ENCODE data around the gene SLC6A18. TPM values are rescaled to one million over a fixed set of nuclear protein-coding genes. Genes with fewer than 3 reads are reported as not detected.

The SLC6A18 gene
- total and polyA plus RNA-seq, 2 of the 4 experiments (the other 2 are of a cell fraction) = not detected

DNA sequence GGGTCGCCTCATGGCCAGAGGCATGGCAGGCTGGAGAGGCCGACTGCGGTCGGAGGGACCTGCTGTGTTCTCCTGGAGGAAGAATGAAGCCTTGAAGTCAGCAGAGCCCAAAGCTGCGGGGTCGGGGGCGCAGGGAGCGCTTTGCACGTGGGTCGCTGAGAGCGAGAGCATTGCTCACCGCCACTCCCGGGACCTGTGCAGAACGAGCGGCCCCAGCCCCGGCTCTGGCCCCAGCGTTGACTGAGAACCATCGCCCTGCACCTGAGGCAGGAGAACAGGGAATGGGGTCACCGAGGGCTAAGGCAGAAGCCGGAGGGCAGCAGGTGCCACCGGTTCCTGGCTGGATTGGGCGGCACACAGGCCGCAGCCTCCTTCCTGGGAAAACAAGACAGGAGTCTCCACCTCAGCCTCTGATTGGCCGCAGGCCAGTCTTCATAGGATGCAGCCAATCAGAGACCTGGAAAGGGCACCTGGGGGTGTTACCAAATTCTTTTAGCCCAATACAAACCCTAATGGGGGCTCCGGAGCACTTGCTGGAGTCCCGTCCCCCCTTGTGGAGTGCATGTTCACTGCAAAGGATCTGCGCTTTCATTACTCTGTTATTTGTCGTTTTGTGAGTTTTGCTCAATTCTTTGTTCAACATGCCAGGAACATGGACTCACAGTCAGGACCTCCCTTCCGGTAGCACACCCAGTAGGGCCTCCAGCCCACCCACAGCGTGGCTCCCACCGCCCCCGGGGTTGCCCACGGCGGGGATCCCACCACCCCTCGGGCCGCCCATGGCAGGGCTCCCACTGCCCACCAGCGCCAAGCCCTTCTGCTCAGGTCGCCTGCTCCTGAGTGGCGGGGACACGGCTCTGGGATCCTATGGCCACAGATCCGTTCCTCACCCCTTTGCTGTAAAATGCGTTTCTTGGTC, 48.4 kb upstream of the SLC6A18 start (continued):
- no peak for TF ChIP-seq BHLHE40 (IDR thresholded peaks at IDR 0.05; ENCODE audit: low read depth, low read length)

GRCh38 chr5:1177826-1178528, 47.2 kb upstream of the SLC6A18 start:
- Histone ChIP-seq H3K9me3 (ENCODE audit: control insufficient read depth, insufficient read depth, low read length) (peaks cover 2% of the 10 kb centered on the region; the same call in 1 of the 2 replicates), H3K36me3 (ENCODE audit: control insufficient read depth, insufficient read depth, low read length) (no peaks in the 10 kb centered on the region)
- dilution Hi-C loops (cut with HindIII; ENCODE audit: low sequenced_read_pairs, unreplicated experiment) = no loop called here

More at GRCh38 chr5:1177826-1178528, 47.2 kb upstream of the SLC6A18 start:
- in situ Hi-C loops (cut with MboI; ENCODE audit: low sequenced_read_pairs) = loop anchor here (10.0 kb wide), 1 partner anchor 243 kb away; no protein-coding TSS in a partner anchor
- Histone ChIP-seq H3K56ac (ENCODE audit: extremely low read depth, insufficient read depth, low read length) (no peak overlapping the region), H2BK20ac (ENCODE audit: low read depth, low read length) (no peak overlapping the region), H3K27me3 (ENCODE audit: control insufficient read depth, insufficient read depth, low read length) (peaks cover 14% of the 10 kb centered on the region; the same call in 1 of the 2 replicates), H4K8ac (ENCODE audit: low read depth in 2 of 2, low read length in 2 of 2) (no peak overlapping the region), H2BK120ac (ENCODE audit: low read depth, low read length) (no peak overlapping the region), H3K9ac (ENCODE audit: low read depth, low read length) (no peak overlapping the region), H2BK5ac (ENCODE audit: low read depth, low read length, poor library complexity, severe bottlenecking) (no peak overlapping the region), H3K4ac (ENCODE audit: low read depth, low read length) (no peak overlapping the region), H2BK15ac (ENCODE audit: low read depth, low read length) (no peak overlapping the region), H3K4me1 (ENCODE audit: control insufficient read depth, insufficient read depth, low read length) (no peaks in the 10 kb centered on the region), H2AFZ (replicated peaks; ENCODE audit: low read length, poor library complexity) (no peak overlapping the region), H4K5ac (ENCODE audit: low read depth, low read length) (no peak overlapping the region), H3K23ac (ENCODE audit: low read depth, low read length) (no peak overlapping the region), H3K14ac (replicated peaks; ENCODE audit: low read depth, low read length) (no peak overlapping the region), H3K9me1 (ENCODE audit: insufficient read depth, low read length) (no peaks in the 10 kb centered on the region), H4K91ac (ENCODE audit: insufficient read depth, low read depth, low read length) (no peak overlapping the region), H3K27ac (ENCODE audit: insufficient read depth, low read length) (no peak overlapping the region), H2AK5ac (ENCODE audit: low read depth, low read length) (no peak overlapping the region), H3K79me1 (ENCODE audit: low read depth in 1 of 2, low read length in 2 of 2) (no peaks in the 10 kb centered on the region), H3K4me2 (ENCODE audit: low read depth, low read length) (no peak overlapping the region), H3K4me3 (ENCODE audit: insufficient read depth, low read depth, low read length) (no peak overlapping the region), H3K18ac (ENCODE audit: low read depth, low read length) (no peak overlapping the region), H4K20me1 (ENCODE audit: insufficient read depth, low read length) (no peaks in the 10 kb centered on the region), H2AK9ac (replicated peaks; ENCODE audit: low read depth, low read length, poor library complexity) (no peak overlapping the region)
- DNase-seq = no peak
- intact Hi-C loops (cut with micrococcal nuclease) = no loop called here
- 80% methylated on average over 15 of the region's 30 CpGs; no CpG with 5 or more reads in 1 of the 2 experiments for WGBS, 2 experiments (ENCODE audit: extremely low coverage in 2 of 2, insufficient read length in 1 of 2)
- ATAC-seq (ENCODE audit: low read depth) = no peak
- ChIA-PET POLR2A (ENCODE audit: unreplicated experiment) (no interaction called here), CTCF (no interaction called here)
- no TSS peak for BruUV-seq (replicated peaks)
- no peak for TF ChIP-seq MAFK (IDR thresholded peaks at IDR 0.05; ENCODE audit: low read depth, low read length)
- no peak for TF ChIP-seq CTCF (conservative IDR thresholded peaks at IDR 0.05; ENCODE audit: low read depth, low read length)
- no peak for TF ChIP-seq SMC3 (IDR thresholded peaks at IDR 0.05; ENCODE audit: low read depth, low read length)
- TF ChIP-seq USF2 (IDR thresholded peaks at IDR 0.05; ENCODE audit: low read depth, low read length) = no peak
- TF ChIP-seq RCOR1 (IDR thresholded peaks at IDR 0.05; ENCODE audit: insufficient replicate concordance, low read length) = no peak
- no peak for TF ChIP-seq POLR2A (IDR thresholded peaks at IDR 0.05; ENCODE audit: low read depth, low read length)
